HepG2 (cell line): Measurements from ENCODE around the gene AJM1. TPM values are rescaled to one million over a fixed set of nuclear protein-coding genes. Genes with fewer than 3 reads are reported as not detected.

Experiments
- ATAC-seq: fragments of 200-7000 bp; cut with Tn5 transposase; 3 replicates; pipeline ENCODE4 v1.9.1; 2020; ENCODE audit warnings: mild to moderate bottlenecking, moderate library complexity
- BruUV-seq: library from RNA; stranded (reverse); fragments of 400-500 nt; replicated peaks from 2 replicates; lab custom pipeline; 2021; lab: Mats Ljungman, UMichigan
- CTCF ChIA-PET: fragments of 300-600 bp; formaldehyde crosslinking; extraction: SDS; loops from one replicate; lab custom pipeline; 2021; ENCODE audit warnings: low total read pairs, inconsistent platforms, low intra/inter-chr PET ratio; lab: Yijun Ruan, JAX
- POLR2A ChIA-PET: fragments of 350-600 bp; sonication (Branson Sonifier 250); formaldehyde crosslinking; loops from one replicate; lab custom pipeline; 2020; ENCODE audit warnings: antibody characterized with exemption, inconsistent platforms; lab: Yijun Ruan, JAX
- DNase-seq: peaks from one replicate; pipeline ENCODE4 v3.0.0-alpha.2; 2015; ENCODE audit warnings: low spot score
- FAIRE-seq: peaks from 3 replicates; lab custom pipeline; 2011; peaks lifted over from hg19 to GRCh38; lab: Jason Lieb, UNC
- H2AFZ ChIP-seq: one replicate; pipeline ENCODE4 v1.6.1; 2011; ENCODE audit warnings: low read length, inconsistent platforms
- H3K27ac ChIP-seq: fragments of 300-600 bp; 3 replicates; pipeline ENCODE4 v1.8.0; 2011; ENCODE audit warnings: mixed run types, mild to moderate bottlenecking, mixed read lengths, low read length, inconsistent platforms; ENCODE audit not compliant: insufficient read depth; ENCODE audit errors: extremely low read length
- H3K27me3 ChIP-seq, 2 experiments: fragments of 200-600 bp in 1 of 2; 2 replicates in 1 of 2; 3 replicates in 1 of 2; pipeline versions ENCODE4 v1.6.0 to v1.8.0; 2011; ENCODE audit warnings: low read length in 2 of 2, mild to moderate bottlenecking in 2 of 2, moderate library complexity in 2 of 2, inconsistent platforms in 1 of 2; ENCODE audit not compliant: insufficient read depth in 2 of 2, control insufficient read depth in 1 of 2
- H3K36me3 ChIP-seq, 2 experiments: fragments of 200-600 bp in 1 of 2; replicated peaks in 1 of 2; 2 replicates in 1 of 2; 3 replicates in 1 of 2; pipeline versions ENCODE4 v1.5.1 to v1.8.0; 2011; ENCODE audit warnings: low read length in 2 of 2, inconsistent platforms in 1 of 2; ENCODE audit not compliant: insufficient read depth in 2 of 2, control insufficient read depth in 1 of 2
- H3K4me1 ChIP-seq: 2 replicates; pipeline ENCODE4 v1.5.1; 2012; ENCODE audit warnings: low read length, inconsistent platforms; ENCODE audit not compliant: insufficient read depth
- H3K4me2 ChIP-seq: 2 replicates; pipeline ENCODE4 v1.6.0; 2011; ENCODE audit warnings: low read depth, low read length, inconsistent platforms
- H3K4me3 ChIP-seq, 3 experiments: fragments of 200-600 bp in 1 of 3; sonication (generic), shearing (Covaris generic) in 1 of 3; replicated peaks in 1 of 3; 2 replicates each; pipeline ENCODE4 v1.5.1; 2011 to 2016; ENCODE audit warnings: low read length in 3 of 3, inconsistent platforms in 2 of 3, low read depth in 2 of 3, mild to moderate bottlenecking in 2 of 3, control low read depth in 1 of 3, mixed read lengths in 1 of 3; ENCODE audit not compliant: insufficient read depth in 1 of 3
- H3K79me2 ChIP-seq: one replicate; pipeline ENCODE4 v1.6.1; 2011; ENCODE audit warnings: low read length, inconsistent platforms; ENCODE audit not compliant: insufficient read depth
- H3K9ac ChIP-seq: 2 replicates; pipeline ENCODE4 v1.6.0; 2011; ENCODE audit warnings: mild to moderate bottlenecking, low read depth, low read length, inconsistent platforms; ENCODE audit not compliant: insufficient read depth
- H3K9me3 ChIP-seq: 2 replicates; pipeline ENCODE4 v1.5.1; 2012; ENCODE audit warnings: mild to moderate bottlenecking, low read length
- H4K20me1 ChIP-seq: 2 replicates; pipeline ENCODE4 v1.6.0; 2011; ENCODE audit warnings: inconsistent platforms, mild to moderate bottlenecking, low read length, moderate library complexity; ENCODE audit not compliant: insufficient read depth
- CEBPB ChIP-seq: IDR thresholded peaks from 2 replicates; pipeline ENCODE4 v1.6.1; 2011; ENCODE audit warnings: low read depth, low read length, improper control_type of control experiment, borderline replicate concordance
- CEBPG ChIP-seq: IDR thresholded peaks from 2 replicates; pipeline ENCODE4 v1.6.1; 2016
- KDM5A ChIP-seq: fragments of 200-600 bp; sonication (generic); IDR thresholded peaks from 2 replicates; pipeline ENCODE4 v1.7.0; 2018; ENCODE audit warnings: antibody characterized with exemption, mild to moderate bottlenecking, low read length, borderline replicate concordance
- SP1 ChIP-seq, 2 experiments: fragments of 450-650 bp in 1 of 2; sonication (generic) in 1 of 2; formaldehyde crosslinking in 1 of 2; IDR thresholded peaks; 2 replicates each; pipeline versions ENCODE4 v1.4.0 to v1.6.1; 2016 to 2020; ENCODE audit warnings: missing genetic modification reagents in 1 of 2
- ZNF224 ChIP-seq: sonication (generic); formaldehyde crosslinking; IDR thresholded peaks from 2 replicates; pipeline ENCODE4 v1.5.0; 2020; ENCODE audit warnings: mild to moderate bottlenecking, missing genetic modification reagents
- ZNF24 ChIP-seq: fragments of 450-650 bp; IDR thresholded peaks from 2 replicates; pipeline ENCODE4 v1.6.1; 2017; ENCODE audit warnings: antibody characterized with exemption, mild to moderate bottlenecking
- ZNF761 ChIP-seq: sonication (generic); formaldehyde crosslinking; conservative IDR thresholded peaks from 2 replicates; pipeline ENCODE4 v1.4.0; 2020; ENCODE audit warnings: mild to moderate bottlenecking, missing genetic modification reagents
- WGBS: methylation state at CpG from one replicate; pipeline ENCODE4 v1.1.6; 2017; ENCODE audit warnings: low lambda C conversion rate; 5-methylcytosine and 5-hydroxymethylcytosine counted together
- in situ Hi-C: cut with HindIII; loops from 2 replicates; pipeline ENCODE4 v1.10.0; 2017; ENCODE audit warnings: low pct_unique_long_range_greater_than_20kb; ENCODE audit not compliant: extremely low pct_ligation_motif_present
- intact Hi-C: fragments of 100-400 bp; cut with micrococcal nuclease; formaldehyde crosslinking; loops from one replicate; pipeline ENCODE4 v1.10.0; 2022; ENCODE audit not compliant: unreplicated experiment
- polyA plus RNA-seq, 8 experiments: library from polyadenylated mRNA; depleted of rRNA in 3 of 8; stranded (reverse) in 7 of 8; unstranded in 1 of 8; fragments of >200 nt; fragmentation: Illumina TruSeq in 4 of 8; extraction: Trizol in 4 of 8; gene quantifications; 2 replicates each; pipeline versions ENCODE4 v1.2.1 to v1.2.3, GENCODE V29; 2011 to 2016; ENCODE audit warnings: low read depth in 4 of 8, missing spikeins in 1 of 8, mixed read lengths in 1 of 8; ENCODE audit not compliant: insufficient read depth in 1 of 8
- total RNA-seq, 5 experiments: library from RNA; depleted of rRNA; stranded (reverse); fragments of >200 nt; fragmentation: Illumina TruSeq; extraction: Trizol; gene quantifications; 2 replicates each; pipeline ENCODE4 v1.2.3, GENCODE V29; 2016; ENCODE audit warnings: low read depth in 1 of 5
- TF ChIP-seq, protein P1 (sequence below): sonication (generic); formaldehyde crosslinking; IDR thresholded peaks from 2 replicates; pipeline ENCODE4 v1.5.0; 2020; ENCODE audit warnings: missing genetic modification reagents, mild to moderate bottlenecking, borderline replicate concordance
- TF ChIP-seq, protein P2 (sequence below): sonication (generic); formaldehyde crosslinking; IDR thresholded peaks from 2 replicates; pipeline ENCODE4 v1.8.1; 2023; ENCODE audit warnings: mild to moderate bottlenecking, missing genetic modification reagents
- TF ChIP-seq, protein P3 (sequence below), 2 experiments: fragments of 450-650 bp in 1 of 2; sonication (generic) in 1 of 2; formaldehyde crosslinking in 1 of 2; IDR thresholded peaks; 2 replicates each; pipeline versions ENCODE4 v1.6.1 to v1.8.0; 2016 to 2022; ENCODE audit warnings: antibody characterized with exemption in 1 of 2, mild to moderate bottlenecking in 1 of 2, missing genetic modification reagents in 1 of 2

AJM1 gene
- total and polyA plus RNA-seq, 2 of the 13 experiments (the other 11 are each of a cell fraction or from before 2014, with no cell fraction given): 1.1 to 1.2 TPM

DNA sequence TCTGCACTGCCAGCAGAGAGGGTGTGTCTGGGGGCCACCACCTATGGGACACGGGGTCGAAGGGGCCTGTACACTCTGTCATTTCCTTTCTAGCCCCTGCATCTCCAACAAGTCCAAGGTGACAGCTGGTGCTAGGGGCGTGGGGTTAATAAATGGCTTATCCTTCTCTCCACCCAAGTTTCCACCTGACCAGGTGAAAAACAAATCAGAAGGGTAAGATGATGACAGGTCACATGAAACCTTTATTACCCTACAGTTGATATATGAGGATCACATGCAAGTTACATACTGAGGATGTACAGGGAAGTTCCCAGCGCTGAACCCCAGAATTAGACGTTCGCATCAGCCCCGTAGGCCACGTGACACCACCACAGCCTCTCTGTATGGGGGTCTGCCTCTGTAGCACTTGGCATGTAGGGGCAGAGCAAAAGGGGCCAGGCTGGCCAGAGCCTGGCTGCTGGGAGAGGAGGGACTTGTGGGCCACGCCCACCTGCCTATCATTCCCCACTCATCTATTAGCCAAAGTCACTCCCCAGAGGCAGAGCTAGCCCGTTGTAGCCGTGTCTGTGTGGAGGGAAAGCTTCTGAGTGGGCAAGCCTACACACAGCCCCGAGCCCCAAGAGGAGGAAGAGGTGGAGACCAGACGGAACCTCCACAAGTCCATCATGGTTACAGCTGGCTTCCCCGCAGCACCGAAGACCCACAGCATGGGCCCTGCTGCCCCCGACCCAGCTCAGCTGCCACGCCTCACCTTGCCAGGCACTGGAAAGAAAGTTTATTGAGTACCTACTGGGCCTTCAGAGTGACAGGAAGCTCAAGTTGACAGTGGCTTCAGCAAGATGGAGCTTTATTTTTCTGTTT lies 49.0 kb upstream of the AJM1 start:
- POLR2A ChIA-PET: interaction anchor here (2.3 kb wide), 1 partner anchor 14 kb away, joined by 12 read pairs; the partner anchor contains the start of gene RABL6
- Histone ChIP-seq H3K4me1 (peaks cover 84% of the 10 kb centered on the region), H3K4me2 (peak overlapping the region; percentile 96), H4K20me1 (no peaks in the 10 kb centered on the region), H3K79me2 (peaks cover 28% of the 10 kb centered on the region), H3K9me3 (no peaks in the 10 kb centered on the region), H3K27ac (peak overlapping the region; percentile 75), H3K27me3 (no peaks in the 10 kb centered on the region; a peak in 1 of 5 replicates), H3K9ac (no peak overlapping the region), H2AFZ (no peak overlapping the region), H3K36me3 (0 out of 5 replicates have a peak, but pooled peaks cover 0 to 12% of the 10 kb centered on the region in 2 experiments), H3K4me3 (peak overlapping the region in 2 of 3 experiments; percentile 14 to 98; a peak in 4 of 6 replicates)
- BruUV-seq: no TSS peak
- in situ Hi-C loops: no loop called here
- CTCF ChIA-PET: no interaction called here
- WGBS: 74% methylated on average over 12 of the region's 17 CpGs
- ATAC-seq (peak; percentile 4; the same call in 1 of the 3 replicates), DNase-seq (peak; percentile 49), FAIRE-seq (no peak)
- intact Hi-C loops: no loop called here
- TF ChIP-seq CEBPG (CRISPR knock-in tag) (no peak), KDM5A (no peak), ZNF24 (no peak), SP1 (IDR thresholded peaks at IDR 0.05) (no peak), SP1 (CRISPR knock-in tag; IDR thresholded peaks at IDR 0.05) (0 out of 2 replicates have a peak, but pooled peaks have one; percentile 13), CEBPB (no peak), ZNF761 (CRISPR knock-in tag) (peak; percentile 16; the same call in 1 of the 2 replicates), ZNF224 (no peak)
- TF ChIP-seq, protein P1, sequence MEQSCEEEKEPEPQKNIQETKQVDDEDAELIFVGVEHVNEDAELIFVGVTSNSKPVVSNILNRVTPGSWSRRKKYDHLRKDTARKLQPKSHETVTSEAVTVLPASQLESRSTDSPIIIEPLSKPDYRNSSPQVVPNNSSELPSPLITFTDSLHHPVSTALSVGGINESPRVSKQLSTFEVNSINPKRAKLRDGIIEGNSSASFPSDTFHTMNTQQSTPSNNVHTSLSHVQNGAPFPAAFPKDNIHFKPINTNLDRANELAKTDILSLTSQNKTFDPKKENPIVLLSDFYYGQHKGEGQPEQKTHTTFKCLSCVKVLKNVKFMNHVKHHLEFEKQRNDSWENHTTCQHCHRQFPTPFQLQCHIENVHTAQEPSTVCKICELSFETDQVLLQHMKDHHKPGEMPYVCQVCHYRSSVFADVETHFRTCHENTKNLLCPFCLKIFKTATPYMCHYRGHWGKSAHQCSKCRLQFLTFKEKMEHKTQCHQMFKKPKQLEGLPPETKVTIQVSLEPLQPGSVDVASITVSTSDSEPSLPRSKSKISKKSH: no peak
- TF ChIP-seq, protein P2, sequence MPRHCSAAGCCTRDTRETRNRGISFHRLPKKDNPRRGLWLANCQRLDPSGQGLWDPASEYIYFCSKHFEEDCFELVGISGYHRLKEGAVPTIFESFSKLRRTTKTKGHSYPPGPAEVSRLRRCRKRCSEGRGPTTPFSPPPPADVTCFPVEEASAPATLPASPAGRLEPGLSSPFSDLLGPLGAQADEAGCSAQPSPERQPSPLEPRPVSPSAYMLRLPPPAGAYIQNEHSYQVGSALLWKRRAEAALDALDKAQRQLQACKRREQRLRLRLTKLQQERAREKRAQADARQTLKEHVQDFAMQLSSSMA (CRISPR knock-in tag): no peak
- TF ChIP-seq, protein P3, sequence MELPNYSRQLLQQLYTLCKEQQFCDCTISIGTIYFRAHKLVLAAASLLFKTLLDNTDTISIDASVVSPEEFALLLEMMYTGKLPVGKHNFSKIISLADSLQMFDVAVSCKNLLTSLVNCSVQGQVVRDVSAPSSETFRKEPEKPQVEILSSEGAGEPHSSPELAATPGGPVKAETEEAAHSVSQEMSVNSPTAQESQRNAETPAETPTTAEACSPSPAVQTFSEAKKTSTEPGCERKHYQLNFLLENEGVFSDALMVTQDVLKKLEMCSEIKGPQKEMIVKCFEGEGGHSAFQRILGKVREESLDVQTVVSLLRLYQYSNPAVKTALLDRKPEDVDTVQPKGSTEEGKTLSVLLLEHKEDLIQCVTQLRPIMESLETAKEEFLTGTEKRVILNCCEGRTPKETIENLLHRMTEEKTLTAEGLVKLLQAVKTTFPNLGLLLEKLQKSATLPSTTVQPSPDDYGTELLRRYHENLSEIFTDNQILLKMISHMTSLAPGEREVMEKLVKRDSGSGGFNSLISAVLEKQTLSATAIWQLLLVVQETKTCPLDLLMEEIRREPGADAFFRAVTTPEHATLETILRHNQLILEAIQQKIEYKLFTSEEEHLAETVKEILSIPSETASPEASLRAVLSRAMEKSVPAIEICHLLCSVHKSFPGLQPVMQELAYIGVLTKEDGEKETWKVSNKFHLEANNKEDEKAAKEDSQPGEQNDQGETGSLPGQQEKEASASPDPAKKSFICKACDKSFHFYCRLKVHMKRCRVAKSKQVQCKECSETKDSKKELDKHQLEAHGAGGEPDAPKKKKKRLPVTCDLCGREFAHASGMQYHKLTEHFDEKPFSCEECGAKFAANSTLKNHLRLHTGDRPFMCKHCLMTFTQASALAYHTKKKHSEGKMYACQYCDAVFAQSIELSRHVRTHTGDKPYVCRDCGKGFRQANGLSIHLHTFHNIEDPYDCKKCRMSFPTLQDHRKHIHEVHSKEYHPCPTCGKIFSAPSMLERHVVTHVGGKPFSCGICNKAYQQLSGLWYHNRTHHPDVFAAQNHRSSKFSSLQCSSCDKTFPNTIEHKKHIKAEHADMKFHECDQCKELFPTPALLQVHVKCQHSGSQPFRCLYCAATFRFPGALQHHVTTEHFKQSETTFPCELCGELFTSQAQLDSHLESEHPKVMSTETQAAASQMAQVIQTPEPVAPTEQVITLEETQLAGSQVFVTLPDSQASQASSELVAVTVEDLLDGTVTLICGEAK (IDR thresholded peaks at IDR 0.05): no peak
- TF ChIP-seq, protein P3 (CRISPR knock-in tag; IDR thresholded peaks at IDR 0.05): 0 out of 2 replicates have a peak, but pooled peaks have one; percentile 45
